HG03025 (cell line): ENCODE data around the gene L3MBTL4.
"Not testable (repeated sequence)": the region's sequence is repeated elsewhere in the genome, so short reads cannot be mapped to it uniquely, and the experiment has no call there.

Source experiments
- ATAC-seq: cut with Tn5 transposase; IDR thresholded peaks from one replicate; pipeline ENCODE4 v1.9.1; 2021; ENCODE audit warnings: mild to moderate bottlenecking, moderate library complexity; ENCODE audit not compliant: unreplicated experiment, low FRiP score

L3MBTL4 gene

DNA sequence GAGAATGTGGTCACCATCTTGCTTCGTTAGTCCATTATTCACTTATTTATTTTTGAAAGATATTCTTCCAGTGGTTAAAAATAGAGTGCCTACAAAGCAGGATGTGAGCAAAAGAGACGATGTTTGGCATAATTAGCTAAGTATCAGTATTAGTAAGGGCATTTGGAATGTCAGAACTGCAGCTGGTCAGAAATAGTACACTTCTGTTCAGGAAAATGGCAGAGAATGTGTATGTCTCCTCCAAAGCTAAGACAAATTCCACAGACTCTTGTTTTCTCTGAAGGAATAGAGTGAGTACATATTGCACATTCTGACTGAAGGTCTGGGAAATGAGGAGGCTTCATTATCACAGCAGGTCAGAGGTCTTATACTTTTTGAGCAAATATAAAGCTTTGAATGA lies 209.0 kb downstream of the L3MBTL4 start:
- no peak for ATAC-seq

DNA sequence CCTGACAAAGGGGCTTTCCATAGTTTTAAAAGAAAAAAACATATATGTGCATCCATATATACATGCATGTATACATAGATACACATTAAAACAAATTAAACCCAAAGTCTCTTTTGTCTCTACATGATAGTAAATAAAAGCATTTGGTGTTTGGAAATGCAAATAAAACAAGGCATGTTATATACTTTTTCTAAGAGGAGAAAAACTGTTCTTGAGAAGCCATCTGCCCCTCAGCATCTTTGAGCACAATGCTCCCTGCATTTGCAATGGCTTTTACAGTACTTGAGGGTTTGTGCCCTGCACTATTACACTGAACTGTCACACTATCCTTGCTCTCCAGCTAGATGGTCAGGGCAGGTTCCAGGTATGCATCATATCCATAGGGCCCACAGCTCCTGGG lies 210.2 kb downstream of the L3MBTL4 start:
- no peak for ATAC-seq

DNA sequence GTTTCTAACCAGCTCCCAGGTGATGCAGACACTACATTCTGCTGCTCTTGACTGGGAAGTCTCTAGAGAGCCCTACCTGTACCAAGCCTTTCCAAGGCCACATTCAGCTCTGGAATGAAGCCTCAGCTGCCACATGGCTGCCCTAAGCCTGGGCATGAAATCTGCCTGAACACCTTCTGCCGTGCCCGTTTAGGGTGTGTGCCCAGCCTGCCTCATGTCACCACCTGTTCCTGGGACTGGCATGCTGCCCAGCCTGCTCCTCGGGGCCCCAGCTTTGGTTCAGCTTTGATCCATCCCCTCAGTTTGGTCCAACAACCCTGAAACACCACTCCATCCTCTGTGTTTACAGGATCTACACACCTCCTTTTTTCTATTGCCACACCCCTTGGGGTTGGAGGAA lies 210.9 kb downstream of the L3MBTL4 start:
- no peak for ATAC-seq

DNA sequence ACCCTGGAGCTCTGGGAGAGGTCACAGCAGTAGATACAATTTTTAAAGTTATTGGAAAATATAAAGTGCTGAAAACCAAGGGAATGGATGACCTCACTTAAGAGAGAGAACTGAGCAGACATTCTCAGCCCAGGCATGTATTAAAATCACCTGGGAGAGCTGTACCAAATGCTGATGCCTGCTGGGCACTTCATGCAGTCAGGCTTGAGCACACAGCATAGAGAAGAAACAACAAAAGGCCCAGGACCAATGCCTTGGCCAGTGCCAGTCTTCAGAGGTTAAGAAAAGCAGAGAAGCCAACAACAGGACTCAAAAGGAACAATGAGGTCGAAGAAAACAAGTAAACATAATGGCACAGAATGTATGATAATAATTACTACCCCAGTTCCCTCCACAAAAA lies 211.8 kb downstream of the L3MBTL4 start:
- no peak for ATAC-seq

DNA sequence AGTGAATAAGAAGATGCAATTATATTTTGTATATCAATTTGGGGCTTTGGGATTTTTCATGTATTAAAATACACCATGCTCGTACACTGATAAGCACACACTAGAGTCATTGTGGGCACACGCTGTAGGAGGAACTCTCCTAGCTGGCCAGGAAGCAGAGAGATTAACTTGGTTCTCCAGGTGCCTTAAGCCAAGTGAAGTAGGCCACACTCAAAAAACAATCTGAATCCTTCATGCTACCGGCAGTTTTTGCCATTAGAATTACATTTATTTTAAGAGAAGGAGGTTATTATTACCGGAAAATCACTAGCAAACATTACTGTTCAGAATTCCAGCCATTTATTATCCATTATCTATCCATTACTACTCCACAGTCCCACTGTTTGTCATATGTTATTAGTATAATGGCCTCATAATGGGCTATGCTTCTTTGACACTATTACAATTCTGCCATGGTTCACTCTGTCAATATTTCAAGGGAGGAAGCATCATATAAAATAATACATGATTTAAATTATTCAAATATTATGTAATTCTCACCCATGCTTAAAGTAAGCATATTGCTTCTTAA lies 214.4 kb downstream of the L3MBTL4 start:
- no peak for ATAC-seq

DNA sequence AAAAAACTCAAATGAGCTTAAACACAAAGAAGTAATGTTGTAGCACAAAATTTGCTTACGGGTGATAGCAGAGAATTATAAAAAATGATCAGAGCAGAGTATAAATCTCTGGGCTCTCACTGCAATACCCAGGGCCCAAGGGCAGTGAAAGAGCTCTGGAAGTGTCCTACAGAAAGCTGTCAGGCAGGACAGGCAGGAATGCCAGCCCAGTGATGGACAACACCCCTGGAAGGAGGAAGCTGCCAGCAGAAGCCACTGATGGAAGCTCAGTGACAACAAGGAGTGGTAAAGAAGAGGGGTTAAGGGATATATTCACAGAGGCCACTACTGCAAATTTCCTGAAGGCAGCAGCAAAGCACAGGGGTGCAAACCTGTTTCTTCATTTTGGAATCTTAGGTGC lies 214.9 kb downstream of the L3MBTL4 start:
- no peak for ATAC-seq

DNA sequence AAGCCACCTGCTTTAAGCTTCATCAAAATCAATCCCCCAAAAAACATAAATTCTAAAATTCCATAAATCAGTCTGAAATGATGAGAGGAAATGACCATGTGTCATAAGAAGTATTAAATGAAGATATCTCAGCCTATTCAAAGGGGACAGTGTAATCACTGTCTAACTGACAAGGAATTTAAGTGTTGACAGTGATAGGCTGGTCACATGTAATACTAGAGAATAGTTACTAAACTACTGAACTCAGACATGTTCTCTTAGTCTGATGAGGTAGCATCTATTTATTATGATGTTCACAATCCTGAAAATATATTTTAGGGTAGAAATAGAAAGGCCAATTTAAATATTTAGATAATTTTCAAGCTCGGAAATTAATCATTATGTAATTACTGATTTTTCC lies 216.1 kb downstream of the L3MBTL4 start:
- ATAC-seq = no peak

DNA sequence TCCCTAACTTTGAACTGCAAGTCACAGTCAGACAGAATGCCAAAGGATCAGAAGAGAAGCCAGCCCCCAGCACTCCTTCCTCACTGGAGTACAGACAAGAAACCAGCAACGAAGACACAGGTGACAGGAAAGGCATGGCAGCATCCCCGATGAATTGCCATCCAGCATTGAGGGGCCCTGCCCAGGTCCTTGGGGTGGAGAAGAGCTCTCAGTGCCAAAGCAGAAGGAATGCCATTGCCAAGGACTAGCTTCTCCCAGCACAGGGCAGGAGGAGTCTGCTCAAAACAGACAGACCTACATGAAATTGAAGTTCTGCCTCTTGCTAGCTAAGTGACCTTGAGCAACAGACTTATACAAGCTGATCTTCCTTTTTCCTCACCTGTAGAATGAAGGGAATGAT lies 220.1 kb downstream of the L3MBTL4 start:
- ATAC-seq = no peak

DNA sequence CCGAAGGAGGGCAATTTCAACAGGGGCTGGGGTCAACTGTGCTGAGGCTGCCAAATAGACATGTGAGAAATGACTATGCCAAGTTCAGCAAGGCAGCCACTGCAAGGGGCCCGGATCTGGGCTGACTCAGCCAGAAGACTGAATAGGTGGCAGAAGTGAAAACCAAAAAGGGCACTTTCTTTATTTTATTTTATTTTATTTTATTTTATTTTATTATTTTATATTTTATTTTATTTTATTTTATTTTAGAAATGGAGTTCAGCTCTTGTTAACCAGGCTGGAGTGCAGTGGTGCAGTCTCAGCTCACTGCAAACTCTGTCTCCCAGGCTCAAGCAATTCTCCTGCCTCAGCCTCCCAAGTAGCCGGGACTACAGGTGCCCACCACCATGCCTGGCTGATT lies 228.9 kb downstream of the L3MBTL4 start:
- ATAC-seq = not testable (repeated sequence)

DNA sequence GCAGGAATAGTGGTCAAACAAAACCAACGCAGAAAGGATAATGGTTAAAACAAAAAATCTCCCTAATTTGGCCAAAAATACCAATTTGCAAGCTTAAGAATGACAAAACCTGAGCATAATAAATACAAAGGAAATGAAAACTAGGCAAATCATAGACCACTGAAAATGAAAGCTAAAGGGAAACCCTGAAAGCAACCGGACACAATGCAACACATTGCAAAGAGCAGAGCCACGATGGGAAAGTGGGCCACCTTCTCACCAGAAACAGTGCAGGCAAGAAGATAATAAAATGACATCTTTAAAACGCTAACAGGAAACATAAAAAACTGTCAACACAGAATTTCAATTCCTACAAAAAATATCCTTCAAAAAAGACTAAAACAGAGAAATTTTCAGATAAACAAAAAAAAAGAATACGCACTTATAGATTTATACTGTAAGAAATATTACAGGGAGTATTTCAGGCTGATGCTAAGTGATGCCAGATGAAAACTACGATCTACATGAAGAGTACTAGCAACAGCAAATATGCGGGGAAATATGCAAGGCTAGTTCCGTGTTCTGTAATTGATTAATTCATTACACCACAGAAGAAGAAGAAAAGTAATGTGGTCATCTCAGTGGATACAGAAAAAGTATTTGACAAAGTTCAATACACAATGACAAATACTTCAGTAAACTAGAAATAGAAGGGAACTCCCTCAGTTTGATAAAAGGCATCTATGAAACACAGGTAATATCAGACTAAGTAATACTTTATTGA lies 239.5 kb downstream of the L3MBTL4 start:
- ATAC-seq = no peak

DNA sequence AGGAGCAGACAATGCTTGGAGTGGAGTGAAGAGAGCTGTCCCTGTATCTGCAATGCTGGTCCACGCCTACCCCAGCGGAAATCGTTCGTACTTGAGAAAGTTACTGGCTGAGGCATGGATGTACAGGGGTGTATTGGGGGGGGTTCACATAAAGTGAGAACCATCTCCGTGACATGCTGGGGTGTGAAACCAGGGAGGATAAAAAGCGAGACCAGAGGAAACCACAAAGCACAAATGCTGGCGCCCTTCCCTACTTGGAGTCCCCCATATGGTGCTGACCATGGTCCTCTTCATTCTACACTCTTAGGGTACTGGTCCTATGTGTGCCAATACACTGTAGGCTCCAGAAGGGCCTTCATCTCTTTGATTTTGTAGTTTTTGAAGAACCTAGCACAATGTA lies 244.1 kb downstream of the L3MBTL4 start:
- ATAC-seq = no peak

DNA sequence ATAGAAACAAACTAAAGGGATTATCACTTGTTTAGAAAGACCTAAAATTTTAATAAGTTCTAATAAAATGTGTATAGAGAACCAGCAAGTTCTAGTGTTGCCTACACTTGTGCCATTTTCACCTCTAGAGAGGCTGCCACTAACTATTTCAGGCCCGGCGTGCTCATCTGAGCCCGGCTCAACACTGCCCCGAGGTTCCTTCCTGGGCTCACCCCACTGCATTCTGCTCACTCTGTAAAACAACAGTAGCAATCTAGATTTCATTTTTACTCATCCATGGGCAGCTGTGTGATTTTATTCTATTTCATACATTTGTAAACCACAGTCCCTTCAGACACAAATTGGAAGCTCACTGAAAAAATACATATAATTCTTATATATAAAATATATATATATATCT lies 253.2 kb downstream of the L3MBTL4 start:
- ATAC-seq = no peak

DNA sequence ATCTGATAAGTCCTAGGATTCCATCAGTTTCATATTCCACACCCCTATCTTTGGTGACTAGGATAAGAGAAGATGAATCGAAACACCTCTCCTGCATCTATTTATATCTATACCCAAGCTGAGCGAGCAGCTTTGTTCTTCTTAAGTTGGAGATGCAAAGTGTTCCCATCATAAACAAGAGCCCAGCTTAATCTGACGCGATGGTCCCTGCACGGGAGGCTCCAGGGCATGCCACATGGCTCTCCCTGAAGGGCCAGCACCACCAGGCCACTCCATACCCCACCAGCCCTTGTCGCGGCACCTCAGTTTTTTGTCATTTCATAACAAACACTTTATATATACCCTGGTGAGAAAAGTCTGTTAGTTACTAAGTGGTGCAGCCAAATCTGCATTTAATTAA lies 255.3 kb downstream of the L3MBTL4 start:
- no peak for ATAC-seq

DNA sequence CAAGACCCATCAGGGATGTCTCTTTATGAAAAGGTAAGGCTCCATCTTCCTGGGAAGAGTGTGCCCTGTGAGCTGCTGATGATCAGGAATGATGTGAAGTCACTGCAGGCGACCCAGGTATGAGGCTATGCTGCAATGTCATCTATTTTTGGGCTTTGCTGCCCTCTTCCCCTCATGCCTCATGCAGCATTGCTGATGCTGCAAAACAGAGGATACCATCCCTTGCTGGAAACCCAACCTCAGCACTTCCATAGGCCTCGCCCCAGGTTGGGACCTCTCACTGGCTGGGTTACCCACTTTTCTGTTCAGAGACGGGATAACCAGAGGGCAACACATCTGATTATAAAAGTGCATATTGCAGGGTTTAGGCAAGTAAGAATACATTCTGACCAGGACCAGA lies 255.8 kb downstream of the L3MBTL4 start:
- ATAC-seq = no peak

DNA sequence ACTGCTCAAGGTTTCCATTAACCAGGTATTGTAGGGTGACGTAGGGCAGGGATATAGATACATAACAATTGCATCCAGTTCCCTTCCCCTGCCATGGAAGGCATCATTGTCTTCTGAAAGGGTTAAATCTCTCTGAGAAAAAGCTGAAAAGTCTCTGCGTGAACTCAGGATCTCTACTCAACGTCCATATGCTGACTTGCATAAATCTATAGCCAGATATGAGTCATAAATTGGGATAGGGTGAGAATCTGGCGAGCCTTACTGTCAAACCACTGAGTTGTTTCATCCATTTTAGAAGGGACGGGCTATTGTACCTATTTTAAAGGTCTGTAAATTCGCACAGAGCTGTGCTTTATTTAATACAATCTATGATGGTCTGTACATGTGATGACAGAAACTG lies 258.3 kb downstream of the L3MBTL4 start:
- ATAC-seq = no peak

DNA sequence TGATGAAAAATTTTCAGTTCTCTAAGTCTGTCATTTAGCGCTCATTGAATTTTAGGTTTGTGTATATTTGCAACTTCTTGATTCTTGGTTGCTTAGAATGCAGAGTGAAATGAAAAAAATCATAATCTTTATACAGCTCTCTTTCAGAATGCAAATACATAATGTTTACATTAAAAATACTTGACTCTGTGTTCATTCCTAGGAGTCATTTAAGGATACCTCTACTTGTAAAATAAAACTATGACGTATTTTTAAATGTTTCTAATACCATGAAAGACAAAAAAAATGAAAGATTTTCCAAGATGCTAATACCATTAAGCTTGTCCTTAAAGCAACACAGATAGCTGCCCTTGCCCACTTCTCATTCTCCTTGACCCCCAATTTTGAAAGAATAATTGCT lies 259.0 kb downstream of the L3MBTL4 start:
- no peak for ATAC-seq

DNA sequence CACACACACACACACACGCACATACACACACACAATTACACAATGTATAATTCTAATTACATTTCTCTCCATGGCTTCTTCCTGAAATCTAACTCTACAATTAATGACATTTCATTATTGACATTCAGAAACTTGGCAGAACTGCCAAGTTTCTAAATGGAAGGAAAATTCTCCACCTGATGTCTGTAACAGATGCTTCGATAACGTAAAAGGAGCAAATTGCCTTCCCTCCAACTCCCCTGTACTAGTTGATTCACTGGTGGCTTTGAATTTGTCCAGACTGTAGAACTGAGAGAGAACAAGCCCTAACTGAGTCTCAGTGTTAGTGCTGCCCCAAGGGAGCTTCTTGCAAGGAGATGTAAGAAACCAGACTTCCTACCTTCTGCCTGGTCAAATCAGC lies 264.3 kb downstream of the L3MBTL4 start:
- no peak for ATAC-seq

DNA sequence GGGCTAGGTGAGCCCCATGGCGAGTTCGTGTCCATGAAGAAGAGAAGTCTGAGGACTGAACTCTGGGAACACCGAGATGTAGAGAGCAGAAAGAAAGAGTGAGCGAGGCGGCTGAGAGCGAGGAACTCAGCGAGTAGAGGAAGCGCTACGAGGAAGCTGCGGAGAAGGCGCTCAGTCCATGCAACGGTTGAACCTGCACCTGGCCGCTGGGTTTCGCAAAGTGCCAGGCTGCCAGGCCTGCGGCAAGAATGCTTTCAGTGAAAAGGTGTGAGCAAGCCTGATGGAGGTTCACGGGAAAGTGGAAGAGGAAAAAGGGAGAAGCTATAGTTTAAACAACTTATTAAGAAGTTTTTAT lies 268.4 kb downstream of the L3MBTL4 start:
- ATAC-seq = no peak

DNA sequence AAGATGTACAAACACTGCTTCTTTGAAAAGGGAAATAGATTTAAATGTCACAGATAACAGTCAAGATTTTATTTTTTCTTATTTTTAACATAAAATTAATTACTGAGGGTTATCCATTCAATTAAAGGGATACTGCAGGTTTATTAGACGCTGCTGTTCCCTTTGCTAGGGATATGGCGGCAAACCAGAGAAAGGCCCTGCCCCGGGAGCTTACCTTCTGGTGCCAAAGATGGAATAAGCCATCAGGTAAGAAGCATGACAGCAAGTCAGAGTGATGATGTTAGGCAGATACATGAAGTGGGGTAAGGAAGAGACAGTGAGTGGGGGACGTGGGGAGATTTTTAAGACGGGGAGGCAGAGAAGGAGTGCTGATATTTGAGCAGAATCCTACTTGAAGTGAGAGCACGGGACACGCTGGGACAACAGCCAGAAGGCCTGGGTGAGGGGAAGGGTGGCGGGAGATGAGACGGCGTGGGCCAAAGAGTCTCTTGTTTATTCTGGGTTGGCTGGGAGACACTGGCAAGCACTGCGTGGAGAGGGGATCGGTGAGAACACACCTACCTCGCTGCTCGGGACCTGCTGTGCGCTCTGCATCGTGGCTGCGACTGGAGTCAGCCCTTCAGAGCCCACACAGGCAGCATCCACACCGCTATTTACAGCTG lies 268.9 kb downstream of the L3MBTL4 start:
- no peak for ATAC-seq

DNA sequence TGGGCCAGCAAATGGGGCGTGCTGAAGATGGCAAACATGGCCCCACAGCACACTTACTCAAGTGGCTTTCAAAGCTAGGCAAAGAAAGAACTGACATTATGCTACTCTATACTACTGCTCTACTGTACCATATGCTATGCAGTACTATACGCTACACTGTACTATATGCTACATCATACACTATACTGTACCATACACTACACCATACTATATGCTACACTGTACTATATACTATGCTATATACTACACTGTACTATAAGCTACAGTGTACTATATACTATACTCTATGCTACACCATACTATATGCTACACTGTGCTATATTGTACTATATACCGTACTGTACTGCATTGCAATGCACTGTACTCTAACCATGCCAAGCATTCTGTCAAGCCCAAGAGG lies 275.7 kb downstream of the L3MBTL4 start:
- ATAC-seq = no peak

DNA sequence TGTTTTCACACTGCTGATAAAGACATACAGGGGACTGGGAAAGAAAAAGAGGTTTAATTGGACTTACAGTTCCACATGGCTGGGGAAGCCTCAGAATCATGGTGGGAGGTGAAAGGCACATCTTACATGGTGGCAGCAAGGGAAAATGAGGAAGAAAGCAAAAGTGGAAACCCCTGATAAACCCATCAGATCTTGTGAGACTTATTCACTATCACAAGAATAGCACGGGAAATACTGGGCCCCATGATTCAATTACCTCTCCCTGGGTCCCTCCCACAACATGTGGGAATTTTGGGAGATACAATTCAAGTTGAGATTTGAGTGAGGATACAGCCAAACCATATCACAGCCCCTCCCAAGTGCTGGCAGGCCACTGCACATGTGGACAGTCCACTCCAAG lies 278.8 kb downstream of the L3MBTL4 start:
- not testable (repeated sequence) for ATAC-seq

DNA sequence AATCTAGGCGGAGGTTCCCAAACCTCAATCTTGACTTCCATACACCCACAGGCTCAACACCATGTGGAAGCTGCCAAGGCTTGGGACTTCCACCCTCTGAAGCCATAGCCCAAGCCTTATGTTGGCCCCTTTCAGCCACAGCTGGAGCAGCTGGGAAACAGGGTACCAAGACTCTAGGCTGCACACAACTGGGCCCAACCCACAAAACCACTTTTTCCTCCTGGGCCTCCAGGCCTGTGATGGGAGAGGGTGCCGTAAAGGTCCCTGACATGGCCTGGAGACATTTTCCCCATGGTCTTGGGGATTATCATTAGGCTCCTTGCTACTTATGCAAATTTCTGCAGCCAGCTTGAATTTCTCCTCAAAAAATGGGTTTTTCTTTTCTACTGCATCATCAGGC lies 279.7 kb downstream of the L3MBTL4 start:
- ATAC-seq = not testable (repeated sequence)
